ENCODE data around the gene ARHGAP15. TPM values are rescaled to one million over a fixed set of nuclear protein-coding genes. Genes with fewer than 3 reads are reported as not detected.

ARHGAP15 gene
- total RNA-seq, 2 experiments from 2014 or later: 71.3 to 72.8 TPM

DNA sequence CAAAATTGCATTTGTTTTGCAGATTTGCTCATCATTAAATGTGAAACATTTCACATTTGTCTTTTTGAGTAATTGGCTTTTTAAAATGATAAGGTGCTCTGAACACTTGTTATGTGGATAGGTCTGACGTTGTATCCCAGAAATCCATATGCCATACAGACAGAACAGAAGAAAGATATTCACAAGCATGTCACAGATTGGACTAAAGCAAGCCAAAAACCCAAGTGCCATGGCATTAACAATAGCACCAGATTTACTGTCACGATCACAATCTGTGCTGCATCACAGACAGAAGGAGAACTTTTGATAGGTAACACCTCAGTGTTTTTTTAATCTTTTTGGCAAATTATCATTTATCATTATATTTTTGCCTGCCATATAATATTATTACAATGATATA is 272.6 kb downstream of the ARHGAP15 start:
- CTCF ChIA-PET: no interaction called here
- Mint-ChIP-seq H3K27ac (no peak overlapping the region), H3K4me1 (ENCODE audit: low read depth) (peaks cover 50% of the 10 kb centered on the region), H3K4me3 (no peak overlapping the region), H3K27me3 (no peaks in the 10 kb centered on the region), H3K36me3 (ENCODE audit: low read depth) (peaks cover 11% of the 10 kb centered on the region), H3K9me3 (peaks cover 2% of the 10 kb centered on the region)
- TF ChIP-seq, protein P1, sequence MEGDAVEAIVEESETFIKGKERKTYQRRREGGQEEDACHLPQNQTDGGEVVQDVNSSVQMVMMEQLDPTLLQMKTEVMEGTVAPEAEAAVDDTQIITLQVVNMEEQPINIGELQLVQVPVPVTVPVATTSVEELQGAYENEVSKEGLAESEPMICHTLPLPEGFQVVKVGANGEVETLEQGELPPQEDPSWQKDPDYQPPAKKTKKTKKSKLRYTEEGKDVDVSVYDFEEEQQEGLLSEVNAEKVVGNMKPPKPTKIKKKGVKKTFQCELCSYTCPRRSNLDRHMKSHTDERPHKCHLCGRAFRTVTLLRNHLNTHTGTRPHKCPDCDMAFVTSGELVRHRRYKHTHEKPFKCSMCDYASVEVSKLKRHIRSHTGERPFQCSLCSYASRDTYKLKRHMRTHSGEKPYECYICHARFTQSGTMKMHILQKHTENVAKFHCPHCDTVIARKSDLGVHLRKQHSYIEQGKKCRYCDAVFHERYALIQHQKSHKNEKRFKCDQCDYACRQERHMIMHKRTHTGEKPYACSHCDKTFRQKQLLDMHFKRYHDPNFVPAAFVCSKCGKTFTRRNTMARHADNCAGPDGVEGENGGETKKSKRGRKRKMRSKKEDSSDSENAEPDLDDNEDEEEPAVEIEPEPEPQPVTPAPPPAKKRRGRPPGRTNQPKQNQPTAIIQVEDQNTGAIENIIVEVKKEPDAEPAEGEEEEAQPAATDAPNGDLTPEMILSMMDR (IDR thresholded peaks at IDR 0.05): no peak
- ATAC-seq (no peak), DNase-seq (no peak)
- POLR2A ChIA-PET: no interaction called here
- intact Hi-C loops (cut with micrococcal nuclease): no loop called here

DNA sequence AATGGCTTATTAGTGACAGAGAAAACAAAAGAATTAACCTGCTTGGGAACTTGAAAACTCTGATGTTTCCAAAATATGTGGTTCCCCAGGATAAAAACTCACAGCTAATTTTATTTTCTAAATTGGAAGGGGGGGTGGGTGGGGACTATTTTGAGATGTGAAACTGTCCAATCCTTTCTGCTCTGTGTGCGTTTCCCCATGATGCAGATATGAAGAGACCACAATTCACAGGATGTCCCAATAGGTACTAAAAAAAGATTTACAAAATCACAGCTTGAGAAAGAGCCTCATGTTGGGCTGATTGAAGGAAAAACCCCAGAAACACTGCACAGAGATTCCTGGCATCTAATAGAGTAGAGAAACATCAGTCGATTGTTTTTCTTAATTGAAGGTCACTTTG is 273.2 kb downstream of the ARHGAP15 start:
- POLR2A ChIA-PET: no interaction called here
- H3K36me3 Mint-ChIP-seq (ENCODE audit: low read depth): peaks cover 11% of the 10 kb centered on the region
- no peak overlapping the region for H3K27ac Mint-ChIP-seq
- H3K27me3 Mint-ChIP-seq: no peaks in the 10 kb centered on the region
- ATAC-seq: no peak
- peaks cover 2% of the 10 kb centered on the region for H3K9me3 Mint-ChIP-seq
- CTCF ChIA-PET: no interaction called here
- DNase-seq: no peak
- no peak overlapping the region for H3K4me3 Mint-ChIP-seq
- TF ChIP-seq, protein P1 (IDR thresholded peaks at IDR 0.05): no peak
- intact Hi-C loops (cut with micrococcal nuclease): no loop called here
- H3K4me1 Mint-ChIP-seq (ENCODE audit: low read depth): peaks cover 49% of the 10 kb centered on the region

DNA sequence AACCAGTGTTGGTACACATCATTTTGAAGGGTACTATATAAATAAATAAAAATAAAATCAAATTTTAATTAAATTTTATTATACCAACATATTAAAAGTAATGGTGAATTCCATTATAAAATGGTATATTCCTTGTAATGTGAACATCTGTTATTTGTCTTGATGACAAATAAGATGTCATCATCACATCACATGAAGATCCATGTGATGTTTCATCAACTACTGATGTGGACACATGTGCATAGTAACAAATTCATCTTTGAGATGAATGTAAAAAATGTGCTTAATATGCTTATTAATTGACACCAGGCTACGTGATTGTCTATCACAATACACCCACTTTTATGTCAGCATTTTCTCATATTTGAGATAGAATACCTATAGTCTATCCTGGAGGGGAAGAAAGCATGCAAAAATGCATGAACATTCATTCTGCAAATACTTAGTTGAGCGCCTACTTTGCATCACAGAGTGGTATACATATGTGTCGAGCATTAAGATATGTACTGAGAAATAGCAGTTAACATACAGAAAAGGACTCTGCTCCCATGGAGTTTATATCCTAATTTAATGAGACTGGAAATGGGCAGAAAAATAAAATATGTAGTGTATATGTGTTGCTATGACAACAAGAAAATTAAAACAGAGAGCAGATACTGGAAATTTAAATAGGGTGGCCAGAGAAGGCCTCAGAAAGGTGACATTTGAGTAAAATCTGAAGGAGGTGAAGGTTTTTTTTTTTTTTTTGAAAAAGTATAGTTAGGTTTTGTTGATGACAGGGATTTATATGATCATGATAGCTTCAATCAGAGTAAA is 281.1 kb downstream of the ARHGAP15 start:
- ChIA-PET POLR2A (no interaction called here), CTCF (no interaction called here)
- intact Hi-C loops (cut with micrococcal nuclease): no loop called here
- H3K27ac Mint-ChIP-seq: no peak overlapping the region
- no peak for DNase-seq
- H3K36me3 Mint-ChIP-seq (ENCODE audit: low read depth): peaks cover 15% of the 10 kb centered on the region
- no peak for ATAC-seq
- H3K27me3 Mint-ChIP-seq: no peaks in the 10 kb centered on the region
- H3K9me3 Mint-ChIP-seq: peaks cover 4% of the 10 kb centered on the region
- TF ChIP-seq, protein P1 (IDR thresholded peaks at IDR 0.05): no peak
- H3K4me1 Mint-ChIP-seq (ENCODE audit: low read depth): peaks cover 29% of the 10 kb centered on the region
- H3K4me3 Mint-ChIP-seq: no peak overlapping the region

DNA sequence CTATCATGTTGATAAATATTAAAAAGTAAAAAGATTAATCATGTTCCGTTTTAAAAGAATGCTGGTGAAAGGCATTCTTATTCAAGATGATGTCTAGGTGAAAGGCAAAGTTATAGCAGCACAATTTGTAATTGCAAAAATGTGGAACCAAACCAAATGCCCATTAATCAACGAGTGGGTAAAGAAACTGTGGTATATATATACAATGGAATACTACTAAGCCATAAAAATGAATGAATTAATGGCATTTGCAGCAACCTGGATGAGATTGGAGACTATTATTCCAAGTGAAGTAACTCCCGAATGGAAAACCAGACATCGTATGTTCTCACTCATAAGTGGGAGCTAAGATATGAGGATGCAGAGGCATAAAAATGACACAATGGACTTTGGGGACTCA is 286.4 kb downstream of the ARHGAP15 start:
- POLR2A ChIA-PET: no interaction called here
- no peak overlapping the region for H3K27ac Mint-ChIP-seq
- TF ChIP-seq, protein P1 (IDR thresholded peaks at IDR 0.05): no peak

DNA sequence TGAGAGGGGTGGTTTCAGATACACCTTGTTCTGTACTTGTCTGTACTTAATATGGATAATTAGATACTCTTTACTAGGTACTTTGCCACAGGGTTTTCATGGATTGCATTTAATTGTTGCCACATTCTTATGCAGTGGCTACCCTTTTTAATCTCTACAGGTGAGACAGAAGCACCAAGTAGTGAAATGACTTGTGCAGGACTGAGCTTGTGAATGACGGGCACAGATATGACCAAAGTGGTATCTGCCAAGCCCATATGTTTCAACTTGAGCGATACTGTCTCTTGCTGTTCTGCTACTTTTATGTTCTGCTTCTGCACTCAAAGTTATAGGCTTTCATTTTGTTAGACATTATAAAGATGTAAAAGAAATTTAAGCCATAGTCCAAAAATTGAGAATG is 288.2 kb downstream of the ARHGAP15 start:
- intact Hi-C loops (cut with micrococcal nuclease): no loop called here
- ChIA-PET CTCF (no interaction called here), POLR2A (no interaction called here)
- TF ChIP-seq, protein P1 (IDR thresholded peaks at IDR 0.05): no peak
- ATAC-seq (no peak), DNase-seq (no peak)
- Mint-ChIP-seq H3K9me3 (peaks cover 1% of the 10 kb centered on the region), H3K36me3 (ENCODE audit: low read depth) (peaks cover 16% of the 10 kb centered on the region), H3K27ac (no peak overlapping the region), H3K4me1 (ENCODE audit: low read depth) (peaks cover 53% of the 10 kb centered on the region), H3K4me3 (no peak overlapping the region), H3K27me3 (no peaks in the 10 kb centered on the region)

More for the DNA sequence above, 286.4 kb downstream of the ARHGAP15 start:
- H3K4me3 Mint-ChIP-seq: no peak overlapping the region
- peaks cover 41% of the 10 kb centered on the region for H3K4me1 Mint-ChIP-seq (ENCODE audit: low read depth)
- no peaks in the 10 kb centered on the region for H3K27me3 Mint-ChIP-seq
- CTCF ChIA-PET: no interaction called here
- ATAC-seq: no peak
- peaks cover 19% of the 10 kb centered on the region for H3K36me3 Mint-ChIP-seq (ENCODE audit: low read depth)
- H3K9me3 Mint-ChIP-seq: peaks cover 1% of the 10 kb centered on the region
- intact Hi-C loops (cut with micrococcal nuclease): no loop called here
- DNase-seq: no peak
